HG03025 (cell line): ENCODE results near the gene ENTR1.

Source experiments
- ATAC-seq: cut with Tn5 transposase; IDR thresholded peaks from one replicate; pipeline ENCODE4 v1.9.1; 2021; ENCODE audit warnings: mild to moderate bottlenecking, moderate library complexity; ENCODE audit not compliant: unreplicated experiment, low FRiP score

Gene ENTR1

GRCh38 chr9:136380381-136380780, 30.0 kb downstream of the ENTR1 start:
- ATAC-seq = no peak

GRCh38 chr9:136379891-136380290, 30.5 kb downstream of the ENTR1 start:
- no peak for ATAC-seq

GRCh38 chr9:136379401-136379800, 31.0 kb downstream of the ENTR1 start:
- ATAC-seq = no peak

- ATAC-seq = no peak
Observed at GRCh38 chr9:136379003-136379287, 31.5 kb downstream of the ENTR1 start.

- no peak for ATAC-seq
Observed at GRCh38 chr9:136378170-136379002, 32.0 kb downstream of the ENTR1 start.

- ATAC-seq = no peak
Observed at GRCh38 chr9:136377341-136378169, 32.9 kb downstream of the ENTR1 start.

- no peak for ATAC-seq
Observed at GRCh38 chr9:136376457-136376856, 34.0 kb downstream of the ENTR1 start.

GRCh38 chr9:136375096-136375495, 35.3 kb downstream of the ENTR1 start:
- ATAC-seq = no peak

GRCh38 chr9:136374183-136374575, 36.2 kb downstream of the ENTR1 start:
- no peak for ATAC-seq

- ATAC-seq = no peak
Observed at GRCh38 chr9:136373300-136374182, 36.9 kb downstream of the ENTR1 start, which contains the start of gene CARD9. TSS of gene CARD9 (minus strand) at chr9:136373669. CDS start at chr9:136372078, 1,591 bp downstream.

- no peak for ATAC-seq
Observed at GRCh38 chr9:136372561-136373299, 37.7 kb downstream of the ENTR1 start.

- ATAC-seq = no peak
Observed at GRCh38 chr9:136372006-136372405, 38.4 kb downstream of the ENTR1 start.

- no peak for ATAC-seq
Observed at GRCh38 chr9:136371533-136371880, 38.9 kb downstream of the ENTR1 start.

- ATAC-seq = no peak
Observed at GRCh38 chr9:136370687-136371532, 39.5 kb downstream of the ENTR1 start.

- ATAC-seq = no peak
Observed at GRCh38 chr9:136370037-136370436, 40.4 kb downstream of the ENTR1 start.

GRCh38 chr9:136368190-136368589, 42.2 kb downstream of the ENTR1 start:
- ATAC-seq = no peak

- no peak for ATAC-seq
Observed at GRCh38 chr9:136367296-136368145, 42.9 kb downstream of the ENTR1 start.

GRCh38 chr9:136366826-136367225, 43.6 kb downstream of the ENTR1 start:
- no peak for ATAC-seq
